ENCODE data around the gene ATXN7L2. TPM values are rescaled to one million over a fixed set of nuclear protein-coding genes. Genes with fewer than 3 reads are reported as not detected.
A peak's percentile ranks its signal among the peaks of the same experiment; 100 is the strongest.

ATXN7L2 gene
- total and polyA plus RNA-seq, 5 donors, result 1.4 to 3.3 (median 2.1) TPM

GRCh38 chr1:109527846-109528695, 44.4 kb downstream of the ATXN7L2 start:
- H3K4me3 ChIP-seq (ENCODE audit: low read length), result no peak overlapping the region
- H3K9me3 ChIP-seq (ENCODE audit: control insufficient read depth, low read length), result no peaks in the 10 kb centered on the region
- ATAC-seq (no peak), DNase-seq (no peak)
- intact Hi-C loops (cut with DNase I), result loop anchor here in 1 of 4 donors (2.0 kb wide), 1 partner anchor 31 kb away; no protein-coding TSS in a partner anchor
- no peak overlapping the region for H3K27ac ChIP-seq (ENCODE audit: low read length)
- WGBS, result 85% methylated on average over 9 of the region's 9 CpGs
- H3K27me3 ChIP-seq (ENCODE audit: control insufficient read depth, insufficient read depth), result no peaks in the 10 kb centered on the region
- H3K4me1 ChIP-seq (ENCODE audit: control insufficient read depth, insufficient read depth, low read length), result no peaks in the 10 kb centered on the region

- intact Hi-C loops (cut with DNase I), result no loop called here
- no peak overlapping the region for H3K4me3 ChIP-seq (ENCODE audit: low read length)
- H3K9me3 ChIP-seq (ENCODE audit: control insufficient read depth, low read length), result no peaks in the 10 kb centered on the region
- DNase-seq (no peak), ATAC-seq (no peak)
- no peaks in the 10 kb centered on the region for H3K27me3 ChIP-seq (ENCODE audit: control insufficient read depth, insufficient read depth)
- WGBS, result 92% methylated on average over 3 of the region's 3 CpGs
- no peaks in the 10 kb centered on the region for H3K4me1 ChIP-seq (ENCODE audit: control insufficient read depth, insufficient read depth, low read length)
- no peak overlapping the region for H3K27ac ChIP-seq (ENCODE audit: low read length)
Measured at GRCh38 chr1:109528712-109529111, 45.0 kb downstream of the ATXN7L2 start.

GRCh38 chr1:109529881-109530456, 46.3 kb downstream of the ATXN7L2 start:
- no peaks in the 10 kb centered on the region for H3K9me3 ChIP-seq (ENCODE audit: control insufficient read depth, low read length)
- no peak for DNase-seq
- WGBS, result 58% methylated on average over 8 of the region's 8 CpGs
- no peaks in the 10 kb centered on the region for H3K4me1 ChIP-seq (ENCODE audit: control insufficient read depth, insufficient read depth, low read length)
- H3K27ac ChIP-seq (ENCODE audit: low read length), result no peak overlapping the region
- no peak overlapping the region for H3K4me3 ChIP-seq (ENCODE audit: low read length)
- no peak for ATAC-seq
- intact Hi-C loops (cut with DNase I), result loop anchor here in 2 of 4 donors (5.0 kb wide), 2 partner anchors 38 to 268 kb away; partner anchors contain the start of gene CYB561D1 (in 1 of the 2)
- H3K27me3 ChIP-seq (ENCODE audit: control insufficient read depth, insufficient read depth), result no peaks in the 10 kb centered on the region

GRCh38 chr1:109530457-109531087, 46.9 kb downstream of the ATXN7L2 start:
- WGBS, result 67% methylated on average over 13 of the region's 13 CpGs
- no peak for ATAC-seq
- Histone ChIP-seq H3K4me3 (ENCODE audit: low read length) (no peak overlapping the region), H3K9me3 (ENCODE audit: control insufficient read depth, low read length) (no peaks in the 10 kb centered on the region), H3K27ac (ENCODE audit: low read length) (no peak overlapping the region), H3K4me1 (ENCODE audit: control insufficient read depth, insufficient read depth, low read length) (no peaks in the 10 kb centered on the region), H3K27me3 (ENCODE audit: control insufficient read depth, insufficient read depth) (no peaks in the 10 kb centered on the region)
- intact Hi-C loops (cut with DNase I), result loop anchor here in 2 of 4 donors (5.0 kb wide), 2 partner anchors 38 to 268 kb away; partner anchors contain the start of gene CYB561D1 (in 1 of the 2)
- no peak for DNase-seq

- Histone ChIP-seq H3K4me1 (ENCODE audit: control insufficient read depth, insufficient read depth, low read length) (no peaks in the 10 kb centered on the region), H3K27me3 (ENCODE audit: control insufficient read depth, insufficient read depth) (no peaks in the 10 kb centered on the region), H3K27ac (ENCODE audit: low read length) (no peak overlapping the region), H3K9me3 (ENCODE audit: control insufficient read depth, low read length) (no peaks in the 10 kb centered on the region), H3K4me3 (ENCODE audit: low read length) (no peak overlapping the region)
- ATAC-seq (no peak), DNase-seq (no peak)
- intact Hi-C loops (cut with DNase I), result loop anchor here in 2 of 4 donors (5.0 kb wide), 2 partner anchors 39 to 269 kb away; partner anchors contain the start of gene CYB561D1 (in 1 of the 2)
- 71% methylated on average over 4 of the region's 4 CpGs for WGBS
Measured at GRCh38 chr1:109531380-109531779, 47.7 kb downstream of the ATXN7L2 start.

- H3K4me1 ChIP-seq (ENCODE audit: control insufficient read depth, insufficient read depth, low read length), result no peaks in the 10 kb centered on the region
- no peak overlapping the region for H3K27ac ChIP-seq (ENCODE audit: low read length)
- DNase-seq (no peak), ATAC-seq (no peak)
- H3K9me3 ChIP-seq (ENCODE audit: control insufficient read depth, low read length), result no peaks in the 10 kb centered on the region
- H3K4me3 ChIP-seq (ENCODE audit: low read length), result no peak overlapping the region
- intact Hi-C loops (cut with DNase I), result loop anchor here (2.0 to 5.0 kb wide), 4 partner anchors 33 to 270 kb away; partner anchors contain the start of gene CYB561D1 (in 1 of the 4)
- 52% methylated on average over 16 of the region's 16 CpGs for WGBS
- H3K27me3 ChIP-seq (ENCODE audit: control insufficient read depth, insufficient read depth), result no peaks in the 10 kb centered on the region
Measured at GRCh38 chr1:109531826-109532364, 48.2 kb downstream of the ATXN7L2 start.

GRCh38 chr1:109532365-109533136, 48.8 kb downstream of the ATXN7L2 start:
- Histone ChIP-seq H3K9me3 (ENCODE audit: control insufficient read depth, low read length) (no peaks in the 10 kb centered on the region), H3K27me3 (ENCODE audit: control insufficient read depth, insufficient read depth) (no peaks in the 10 kb centered on the region), H3K4me3 (ENCODE audit: low read length) (peak overlapping the region; percentile 4), H3K4me1 (ENCODE audit: control insufficient read depth, insufficient read depth, low read length) (no peaks in the 10 kb centered on the region), H3K27ac (ENCODE audit: low read length) (peak overlapping the region; percentile 34)
- peak; percentile 84 to 85 for ATAC-seq
- peak; percentile 78 to 94 (median 91) for DNase-seq
- WGBS, result 11% methylated on average over 12 of the region's 12 CpGs
- intact Hi-C loops (cut with DNase I), result loop anchor here (2.0 to 5.0 kb wide), 4 partner anchors 34 to 270 kb away; partner anchors contain the start of gene CYB561D1 (in 1 of the 4)

GRCh38 chr1:109534307-109534858, 50.7 kb downstream of the ATXN7L2 start:
- H3K27ac ChIP-seq (ENCODE audit: low read length), result no peak overlapping the region
- 91% methylated on average over 1 of the region's 1 CpG for WGBS

GRCh38 chr1:109535481-109535880, 51.8 kb downstream of the ATXN7L2 start:
- DNase-seq, result no peak
- ATAC-seq, result no peak
- Histone ChIP-seq H3K27ac (ENCODE audit: low read length) (peak overlapping the region; percentile 73), H3K27me3 (ENCODE audit: control insufficient read depth, insufficient read depth) (no peaks in the 10 kb centered on the region), H3K4me1 (ENCODE audit: control insufficient read depth, insufficient read depth, low read length) (no peaks in the 10 kb centered on the region), H3K4me3 (ENCODE audit: low read length) (no peak overlapping the region), H3K9me3 (ENCODE audit: control insufficient read depth, low read length) (no peaks in the 10 kb centered on the region)
- intact Hi-C loops (cut with DNase I), result no loop called here
- WGBS, result 57% methylated on average over 4 of the region's 4 CpGs

More at GRCh38 chr1:109534307-109534858, 50.7 kb downstream of the ATXN7L2 start:
- H3K27me3 ChIP-seq (ENCODE audit: control insufficient read depth, insufficient read depth), result no peaks in the 10 kb centered on the region
- ATAC-seq, result no peak
- intact Hi-C loops (cut with DNase I), result loop anchor here in 2 of 4 donors (5.0 kb wide), 2 partner anchors 42 to 272 kb away; partner anchors contain the start of gene CYB561D1 (in 1 of the 2)
- H3K9me3 ChIP-seq (ENCODE audit: control insufficient read depth, low read length), result no peaks in the 10 kb centered on the region
- no peak overlapping the region for H3K4me3 ChIP-seq (ENCODE audit: low read length)
- DNase-seq, result no peak
- H3K4me1 ChIP-seq (ENCODE audit: control insufficient read depth, insufficient read depth, low read length), result no peaks in the 10 kb centered on the region

All from right cardiac atrium (tissue), 5 donors.